GM19099 (cell line): ENCODE data around the gene ACAA1.

Source experiments
- POLR2A ChIP-seq: IDR thresholded peaks from 3 replicates; pipeline ENCODE4 v1.6.1; 2011; ENCODE audit warnings: low read depth; ENCODE audit not compliant: insufficient read length; ENCODE audit errors: extremely low read depth

Gene ACAA1

GRCh38 chr3:38107911-38108648 lies 28.8 kb downstream of the ACAA1 start:
- no peak for TF ChIP-seq POLR2A

GRCh38 chr3:38105525-38105924 lies 31.4 kb downstream of the ACAA1 start:
- no peak for TF ChIP-seq POLR2A

- no peak for TF ChIP-seq POLR2A
Measured at GRCh38 chr3:38102444-38102814, 34.5 kb downstream of the ACAA1 start.

- TF ChIP-seq POLR2A, result no peak
Measured at GRCh38 chr3:38101811-38102443, 35.0 kb downstream of the ACAA1 start.

GRCh38 chr3:38100498-38100897 lies 36.4 kb downstream of the ACAA1 start:
- TF ChIP-seq POLR2A, result no peak

GRCh38 chr3:38099518-38099917 lies 37.4 kb downstream of the ACAA1 start:
- no peak for TF ChIP-seq POLR2A

- TF ChIP-seq POLR2A, result no peak
Measured at GRCh38 chr3:38098376-38098723, 38.6 kb downstream of the ACAA1 start.

GRCh38 chr3:38097446-38098375 lies 39.2 kb downstream of the ACAA1 start:
- TF ChIP-seq POLR2A, result no peak

GRCh38 chr3:38095669-38096483 lies 41.1 kb downstream of the ACAA1 start:
- no peak for TF ChIP-seq POLR2A

GRCh38 chr3:38094999-38095398 lies 41.9 kb downstream of the ACAA1 start:
- TF ChIP-seq POLR2A, result no peak

GRCh38 chr3:38090453-38090852 lies 46.5 kb downstream of the ACAA1 start:
- TF ChIP-seq POLR2A, result no peak

- TF ChIP-seq POLR2A, result no peak
Measured at GRCh38 chr3:38089163-38089562, 47.8 kb downstream of the ACAA1 start.

- TF ChIP-seq POLR2A, result no peak
Measured at GRCh38 chr3:38088126-38089078, 48.5 kb downstream of the ACAA1 start.

- no peak for TF ChIP-seq POLR2A
Measured at GRCh38 chr3:38086496-38086895, 50.4 kb downstream of the ACAA1 start.

GRCh38 chr3:38085943-38086324 lies 51.0 kb downstream of the ACAA1 start:
- no peak for TF ChIP-seq POLR2A
